T-cell (primary cell): ENCODE results near the gene PRR20C. TPM values are rescaled to one million over a fixed set of nuclear protein-coding genes. Genes with fewer than 3 reads are reported as not detected.
"Not testable (repeated sequence)": the region's sequence is repeated elsewhere in the genome, so short reads cannot be mapped to it uniquely, and the experiment has no call there.

Experiments used
- ATAC-seq, 4 experiments: fragments of 200-7000 bp in 3 of 4; fragments of 150-1000 bp in 1 of 4; cut with Tn5 transposase; replicated peaks in 1 of 4; 1 replicate in 3 of 4; 2 replicates in 1 of 4; pipeline ENCODE4 v1.10.0; 2021; ENCODE audit warnings: moderate library complexity in 3 of 4, mild to moderate bottlenecking in 2 of 4, moderate number of reproducible peaks in 1 of 4
- CTCF ChIA-PET, 2 donors: fragments of 300-600 bp; sonication (Branson Sonifier 250); formaldehyde crosslinking; loops; one replicate each; lab custom pipeline; 2022; ENCODE audit warnings: antibody characterized with exemption in 2 of 2; lab: Charles Lee
- POLR2A ChIA-PET, 2 donors: fragments of 300-600 bp; sonication (Branson Sonifier 250); formaldehyde crosslinking; loops; one replicate each; lab custom pipeline; 2022; ENCODE audit warnings: antibody characterized with exemption in 2 of 2; lab: Charles Lee
- DNase-seq, 35 experiments: peaks; one replicate each; pipeline versions ENCODE4 v3.0.0 to v3.0.0-alpha.2; 2013 to 2023
- H3K27ac ChIP-seq: one replicate; pipeline ENCODE4 v1.5.1; 2013; ENCODE audit warnings: low read length
- H3K27me3 ChIP-seq, 2 experiments: replicated peaks in 1 of 2; 1 replicate in 1 of 2; 2 replicates in 1 of 2; pipeline versions ENCODE4 v1.6.1 to v1.7.0; 2013; ENCODE audit warnings: low read length in 1 of 2, mixed read lengths in 1 of 2; ENCODE audit not compliant: control insufficient read depth in 2 of 2, insufficient read depth in 2 of 2; ENCODE audit errors: extremely low read depth in 1 of 2
- H3K36me3 ChIP-seq, 2 donors: 1 replicate in 1 of 2; 2 replicates in 1 of 2; pipeline versions ENCODE4 v1.6.1 to v1.7.0; 2013; ENCODE audit warnings: low read length in 1 of 2; ENCODE audit not compliant: control insufficient read depth in 2 of 2, insufficient read depth in 1 of 2; ENCODE audit errors: extremely low read depth in 1 of 2
- H3K4me1 ChIP-seq, 2 experiments: 1 replicate in 1 of 2; 2 replicates in 1 of 2; pipeline versions ENCODE4 v1.6.1 to v1.7.0; 2013; ENCODE audit warnings: low read length in 2 of 2, mixed read lengths in 1 of 2; ENCODE audit not compliant: insufficient read depth in 2 of 2, control insufficient read depth in 1 of 2; ENCODE audit errors: extremely low read depth in 1 of 2
- H3K4me3 ChIP-seq, 2 donors: 1 replicate in 1 of 2; 2 replicates in 1 of 2; pipeline versions ENCODE4 v1.5.1 to v1.7.0; 2013; ENCODE audit warnings: mild to moderate bottlenecking in 2 of 2, low read length in 1 of 2, moderate library complexity in 1 of 2; ENCODE audit not compliant: control insufficient read depth in 1 of 2; ENCODE audit errors: extremely low read depth in 1 of 2
- H3K9me3 ChIP-seq: 2 replicates; pipeline ENCODE4 v1.7.0; 2013
- H3K27ac Mint-ChIP-seq, 2 donors: one replicate each; pipeline ENCODE4 v1.8.0; 2020 to 2021; ENCODE audit warnings: mild to moderate bottlenecking in 2 of 2, mixed read lengths in 2 of 2
- H3K27me3 Mint-ChIP-seq, 2 donors: one replicate each; pipeline ENCODE4 v1.8.0; 2021 to 2022; ENCODE audit warnings: mixed read lengths in 2 of 2
- H3K36me3 Mint-ChIP-seq: one replicate; pipeline ENCODE4 v1.8.0; 2021; ENCODE audit warnings: mixed read lengths
- H3K4me1 Mint-ChIP-seq, 3 donors: one replicate each; pipeline ENCODE4 v1.8.0; 2020 to 2022; ENCODE audit warnings: mixed read lengths in 3 of 3, mild to moderate bottlenecking in 1 of 3
- H3K4me3 Mint-ChIP-seq, 3 donors: one replicate each; pipeline ENCODE4 v1.8.0; 2020 to 2022; ENCODE audit warnings: mild to moderate bottlenecking in 3 of 3, mixed read lengths in 3 of 3, moderate library complexity in 3 of 3
- H3K9me3 Mint-ChIP-seq, 3 donors: one replicate each; pipeline ENCODE4 v1.8.0; 2020 to 2022; ENCODE audit warnings: mixed read lengths in 3 of 3
- WGBS: methylation state at CpG from one replicate; pipeline ENCODE4 v1.1.5; 2013; ENCODE audit warnings: missing lambda C conversion rate; ENCODE audit not compliant: insufficient coverage; 5-methylcytosine and 5-hydroxymethylcytosine counted together
- total RNA-seq, 35 experiments: library from RNA in 6 of 35; stranded (reverse) in 6 of 35; fragments of 120-200 nt in 1 of 35; gene quantifications; one replicate each; pipeline versions ENCODE4 v1.2.1 to v1.2.4 and lab custom pipeline; 2013 to 2026

The PRR20C gene
- total RNA-seq (not detected), total RNA-seq (lab: John Stamatoyannopoulos, UW) (0 reads per million in 29 experiments)
- not detected for total RNA-seq (2013)

DNA sequence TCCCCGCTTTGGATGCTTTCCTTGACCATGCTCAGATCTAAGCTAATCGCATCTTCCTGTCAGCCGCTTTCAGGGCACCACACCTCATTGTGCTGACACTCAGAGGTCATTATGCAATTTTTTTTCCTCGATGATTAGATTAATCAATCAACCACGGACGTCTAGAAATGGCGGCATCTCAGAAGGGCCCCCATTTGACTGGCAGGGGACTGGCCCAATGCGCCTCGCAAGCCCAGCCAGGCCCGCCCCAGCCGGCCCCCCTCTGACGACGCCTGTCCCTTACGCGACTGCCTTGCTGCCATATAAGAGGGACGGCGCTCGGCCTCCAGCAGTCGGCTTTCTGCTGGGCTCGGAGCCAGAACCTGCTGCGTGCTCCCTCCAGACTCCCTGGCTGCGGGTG lies at the start of gene PRR20C:
Gene PRR20C (plus strand): TSS at position 301 of the 400 bp plus-strand sequence. CDS start 387 bp downstream, outside the sequence.
- H3K4me1 ChIP-seq, POLR2A ChIA-PET, H3K9me3 ChIP-seq, H3K9me3 Mint-ChIP-seq, H3K27me3 Mint-ChIP-seq, H3K4me3 ChIP-seq, H3K27ac Mint-ChIP-seq, DNase-seq, H3K36me3 Mint-ChIP-seq, H3K4me3 Mint-ChIP-seq, H3K27ac ChIP-seq, H3K36me3 ChIP-seq, H3K4me1 Mint-ChIP-seq, ATAC-seq, H3K27me3 ChIP-seq, CTCF ChIA-PET: not testable (repeated sequence)
- no CpG with 5 or more reads among the region's 22 CpGs for WGBS

- Mint-ChIP-seq H3K36me3 (no peaks in the 10 kb centered on the region), H3K27ac (no peak overlapping the region), H3K4me3 (no peak overlapping the region), H3K4me1 (no peaks in the 10 kb centered on the region), H3K27me3 (no peaks in the 10 kb centered on the region), H3K9me3 (peaks cover 10 to 38% (median 16%) of the 10 kb centered on the region in 3 donors)
- H3K36me3 ChIP-seq = no peaks in the 10 kb centered on the region
- no peak overlapping the region for H3K27ac ChIP-seq
- H3K4me3 ChIP-seq = no peak overlapping the region
- DNase-seq = no peak
- no peak for ATAC-seq
- H3K4me1 ChIP-seq = no peaks in the 10 kb centered on the region
- no CpG with 5 or more reads among the region's 4 CpGs for WGBS
- H3K27me3 ChIP-seq = no peaks in the 10 kb centered on the region
- CTCF ChIA-PET = no interaction called here
- POLR2A ChIA-PET = no interaction called here
- H3K9me3 ChIP-seq = peaks cover 5% of the 10 kb centered on the region
Measured at GRCh38 chr13:57114945-57115344, 38.9 kb upstream of the PRR20C start.

GRCh38 chr13:57123681-57124080 lies 30.2 kb upstream of the PRR20C start:
- no peaks in the 10 kb centered on the region for H3K36me3 ChIP-seq
- Mint-ChIP-seq H3K27ac (no peak overlapping the region), H3K27me3 (no peaks in the 10 kb centered on the region), H3K4me1 (no peaks in the 10 kb centered on the region), H3K4me3 (no peak overlapping the region), H3K9me3 (peaks cover 3 to 13% (median 5%) of the 10 kb centered on the region in 3 donors), H3K36me3 (no peaks in the 10 kb centered on the region)
- CTCF ChIA-PET = no interaction called here
- no peaks in the 10 kb centered on the region for H3K27me3 ChIP-seq
- DNase-seq (no peak), ATAC-seq (no peak)
- no peak overlapping the region for H3K4me3 ChIP-seq
- POLR2A ChIA-PET = no interaction called here
- no CpG with 5 or more reads among the region's 1 CpG for WGBS
- H3K9me3 ChIP-seq = no peaks in the 10 kb centered on the region
- H3K4me1 ChIP-seq = no peaks in the 10 kb centered on the region
- no peak overlapping the region for H3K27ac ChIP-seq

- Mint-ChIP-seq H3K36me3 (no peaks in the 10 kb centered on the region), H3K27me3 (no peaks in the 10 kb centered on the region), H3K4me1 (no peaks in the 10 kb centered on the region), H3K9me3 (peaks cover 2 to 8% (median 3%) of the 10 kb centered on the region in 3 donors), H3K4me3 (no peak overlapping the region), H3K27ac (no peak overlapping the region)
- Histone ChIP-seq H3K4me3 (no peak overlapping the region), H3K36me3 (no peaks in the 10 kb centered on the region), H3K9me3 (peaks cover 3% of the 10 kb centered on the region), H3K4me1 (no peaks in the 10 kb centered on the region), H3K27me3 (no peaks in the 10 kb centered on the region), H3K27ac (no peak overlapping the region)
- ChIA-PET POLR2A (interaction anchor here in 1 of 2 donors (0.6 kb wide), 1 partner anchor 452 kb away, joined by 3 read pairs; no protein-coding TSS in a partner anchor), CTCF (no interaction called here)
- WGBS = 82% methylated on average over 5 of the region's 6 CpGs
- no peak for ATAC-seq
- DNase-seq = no peak
Measured at GRCh38 chr13:57128909-57129308, 25.0 kb upstream of the PRR20C start.

DNA sequence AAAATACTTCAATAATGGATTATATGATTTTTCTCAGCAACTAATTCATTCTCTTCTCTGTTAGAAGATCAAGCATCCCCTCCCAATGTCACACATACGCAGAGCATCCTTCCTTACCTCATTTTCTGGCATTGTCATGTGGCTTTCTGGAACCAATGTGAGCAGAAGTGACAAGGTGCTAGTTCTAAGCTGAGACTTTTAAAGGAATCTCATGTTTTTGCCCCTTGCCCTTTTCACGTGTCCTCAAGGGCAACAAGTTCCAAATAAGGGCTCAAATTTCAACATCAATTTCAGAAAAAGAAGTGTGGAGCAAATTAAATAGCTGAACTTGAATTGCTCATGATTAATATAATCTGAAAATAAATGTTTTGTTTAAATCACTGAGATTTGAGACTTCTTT lies 17.8 kb upstream of the PRR20C start:
- Mint-ChIP-seq H3K9me3 (peaks cover 0 to 8% (median 7%) of the 10 kb centered on the region in 3 donors), H3K4me1 (no peaks in the 10 kb centered on the region), H3K36me3 (no peaks in the 10 kb centered on the region), H3K27ac (no peak overlapping the region), H3K4me3 (no peak overlapping the region), H3K27me3 (no peaks in the 10 kb centered on the region)
- DNase-seq (no peak), ATAC-seq (no peak)
- Histone ChIP-seq H3K9me3 (peaks cover 4% of the 10 kb centered on the region), H3K4me3 (no peak overlapping the region), H3K27ac (no peak overlapping the region), H3K27me3 (no peaks in the 10 kb centered on the region), H3K36me3 (no peaks in the 10 kb centered on the region), H3K4me1 (no peaks in the 10 kb centered on the region)
- WGBS = no CpG with 5 or more reads among the region's 2 CpGs
- POLR2A ChIA-PET = no interaction called here
- CTCF ChIA-PET = no interaction called here

DNA sequence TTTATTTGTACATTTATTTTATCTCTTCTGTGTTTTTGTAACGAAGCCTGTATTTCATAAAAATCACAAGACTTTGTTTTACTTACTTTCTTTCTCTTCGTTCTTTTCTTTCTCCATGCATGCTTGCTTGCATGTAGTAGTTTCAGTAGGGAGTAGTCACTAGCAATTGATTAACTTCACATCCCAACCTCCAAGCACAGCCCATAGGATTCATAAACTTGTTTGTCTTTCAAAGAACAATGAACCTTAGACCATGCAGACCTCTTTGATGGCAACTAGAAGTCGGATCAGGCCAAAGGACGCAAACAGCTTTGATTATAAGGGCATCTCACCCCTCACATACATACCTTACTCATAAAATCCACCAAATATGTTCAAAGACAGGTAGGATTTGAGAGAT lies 16.3 kb upstream of the PRR20C start:
- no CpG with 5 or more reads among the region's 4 CpGs for WGBS
- peaks cover 0 to 7% (median 4%) of the 10 kb centered on the region in 3 donors for H3K9me3 Mint-ChIP-seq
- no peaks in the 10 kb centered on the region for H3K36me3 ChIP-seq
- DNase-seq = no peak
- no peak overlapping the region for H3K27ac Mint-ChIP-seq
- ChIA-PET CTCF (no interaction called here), POLR2A (no interaction called here)
- H3K9me3 ChIP-seq = peaks cover 2% of the 10 kb centered on the region
- no peaks in the 10 kb centered on the region for H3K27me3 ChIP-seq
- no peaks in the 10 kb centered on the region for H3K36me3 Mint-ChIP-seq
- H3K27ac ChIP-seq = no peak overlapping the region
- H3K4me3 ChIP-seq = no peak overlapping the region
- no peak for ATAC-seq
- H3K4me3 Mint-ChIP-seq = no peak overlapping the region
- no peaks in the 10 kb centered on the region for H3K4me1 ChIP-seq
- no peaks in the 10 kb centered on the region for H3K4me1 Mint-ChIP-seq
- no peaks in the 10 kb centered on the region for H3K27me3 Mint-ChIP-seq

GRCh38 chr13:57138988-57139387 lies 14.9 kb upstream of the PRR20C start:
- DNase-seq (no peak), ATAC-seq (no peak)
- H3K9me3 Mint-ChIP-seq = peaks cover 0 to 7% (median 4%) of the 10 kb centered on the region in 3 donors
- Histone ChIP-seq H3K27me3 (no peaks in the 10 kb centered on the region), H3K36me3 (no peaks in the 10 kb centered on the region), H3K4me3 (no peak overlapping the region), H3K27ac (no peak overlapping the region), H3K9me3 (peaks cover 2% of the 10 kb centered on the region), H3K4me1 (no peaks in the 10 kb centered on the region)
- no peaks in the 10 kb centered on the region for H3K27me3 Mint-ChIP-seq
- no peaks in the 10 kb centered on the region for H3K4me1 Mint-ChIP-seq
- H3K27ac Mint-ChIP-seq = no peak overlapping the region
- CTCF ChIA-PET = no interaction called here
- no peak overlapping the region for H3K4me3 Mint-ChIP-seq
- POLR2A ChIA-PET = no interaction called here
- no CpG with 5 or more reads among the region's 5 CpGs for WGBS
- H3K36me3 Mint-ChIP-seq = no peaks in the 10 kb centered on the region
